Endodermal cell (in vitro differentiated cells): ENCODE measurements around the gene COASY. TPM values are rescaled to one million over a fixed set of nuclear protein-coding genes. Genes with fewer than 3 reads are reported as not detected.

Source experiments
- DNase-seq: peaks from one replicate; pipeline ENCODE4 v3.0.0-alpha.2; 2017
- H3K27ac ChIP-seq: 2 replicates; pipeline ENCODE4 v1.5.1; 2013; ENCODE audit warnings: mild to moderate bottlenecking, low read depth, low read length, moderate library complexity
- H3K27me3 ChIP-seq: 2 replicates; pipeline ENCODE4 v1.6.1; 2013; ENCODE audit warnings: mild to moderate bottlenecking, low read length, moderate library complexity; ENCODE audit not compliant: insufficient read depth, control insufficient read depth, poor library complexity, severe bottlenecking
- H3K36me3 ChIP-seq: 2 replicates; pipeline ENCODE4 v1.7.0; 2013; ENCODE audit warnings: mild to moderate bottlenecking, low read length, moderate library complexity; ENCODE audit not compliant: control insufficient read depth, insufficient read depth
- H3K4me1 ChIP-seq: one replicate; pipeline ENCODE4 v1.7.0; 2013; ENCODE audit warnings: low read length; ENCODE audit not compliant: control insufficient read depth, insufficient read depth
- H3K4me3 ChIP-seq: 2 replicates; pipeline ENCODE4 v1.5.1; 2013; ENCODE audit warnings: mild to moderate bottlenecking, low read length, moderate library complexity
- H3K9ac ChIP-seq: 2 replicates; pipeline ENCODE4 v1.6.1; 2013; ENCODE audit warnings: mild to moderate bottlenecking, low read length, moderate library complexity; ENCODE audit not compliant: poor library complexity, severe bottlenecking; ENCODE audit errors: extremely low read depth
- H3K9me3 ChIP-seq: 2 replicates; pipeline ENCODE4 v1.6.1; 2013; ENCODE audit warnings: mild to moderate bottlenecking, low read length, moderate library complexity; ENCODE audit not compliant: control insufficient read depth
- H3K27ac Mint-ChIP-seq: 2 replicates; pipeline ENCODE4 v1.8.0; 2020; ENCODE audit warnings: mixed read lengths
- H3K27me3 Mint-ChIP-seq: 2 replicates; pipeline ENCODE4 v1.8.0; 2021; ENCODE audit warnings: mild to moderate bottlenecking, mixed read lengths; ENCODE audit not compliant: insufficient read depth
- H3K36me3 Mint-ChIP-seq: 2 replicates; pipeline ENCODE4 v1.8.0; 2020; ENCODE audit warnings: low read depth, mixed read lengths
- H3K4me1 Mint-ChIP-seq: 2 replicates; pipeline ENCODE4 v1.8.0; 2020; ENCODE audit warnings: mixed read lengths
- H3K4me3 Mint-ChIP-seq: 2 replicates; pipeline ENCODE4 v1.8.0; 2020; ENCODE audit warnings: mild to moderate bottlenecking, moderate library complexity, mixed read lengths
- H3K9me3 Mint-ChIP-seq: 2 replicates; pipeline ENCODE4 v1.8.0; 2020; ENCODE audit warnings: mild to moderate bottlenecking, mixed read lengths
- WGBS, 2 experiments: methylation state at CpG; one replicate each; pipeline versions ENCODE4 v1.1.5 to v1.1.7; 2013; ENCODE audit warnings: missing lambda C conversion rate in 2 of 2, mixed read lengths in 1 of 2; ENCODE audit not compliant: insufficient coverage in 1 of 2, insufficient read length in 1 of 2; 5-methylcytosine and 5-hydroxymethylcytosine counted together
- total RNA-seq, 2 donors: library from RNA; stranded (reverse); fragmentation: NEBNext Ultra II Directional in 1 of 2; extraction: Animal tissue kit (Norgen Biotek cat#: 25700) in 1 of 2; gene quantifications; 2 replicates in 1 of 2; 3 replicates in 1 of 2; pipeline ENCODE4 v1.2.1, GENCODE V29; 2021
- TF ChIP-seq, protein P1 (sequence below): fragments of 200-600 bp; sonication (generic); conservative IDR thresholded peaks from 2 replicates; pipeline ENCODE4 v1.5.0; 2021; ENCODE audit warnings: antibody characterized with exemption, mild to moderate bottlenecking

Gene COASY
- total RNA-seq, 2 donors from 2014 or later = 97.7 to 99.4 TPM

DNA sequence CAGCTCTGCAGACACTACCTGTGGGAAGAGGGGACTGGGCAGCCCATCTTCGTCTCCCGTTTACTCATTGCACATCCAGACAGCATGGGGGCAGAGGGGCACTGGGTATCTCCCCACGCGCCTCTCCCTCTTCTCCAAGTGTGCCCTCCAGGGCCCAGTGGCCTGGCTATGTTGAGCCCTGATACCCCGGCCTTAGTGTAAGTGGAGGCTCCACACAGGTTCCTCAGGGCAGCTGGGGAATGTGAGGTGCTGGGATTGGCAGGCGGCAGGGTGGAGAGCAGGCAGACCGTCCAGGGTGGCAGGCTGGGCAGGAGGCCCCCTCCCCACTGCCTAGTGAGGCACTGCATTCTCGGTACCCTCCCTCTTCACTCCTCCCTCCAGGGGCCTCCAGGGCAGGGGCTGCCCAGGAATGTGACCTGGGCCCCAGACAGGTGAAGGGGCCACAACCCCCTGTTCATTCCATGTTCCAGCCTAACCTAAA, 39.1 kb upstream of the COASY start:
- Histone ChIP-seq H3K4me1 (peaks cover 19% of the 10 kb centered on the region), H3K36me3 (peaks cover 11% of the 10 kb centered on the region), H3K9ac (no peak overlapping the region), H3K27me3 (no peaks in the 10 kb centered on the region), H3K4me3 (no peak overlapping the region), H3K9me3 (no peaks in the 10 kb centered on the region), H3K27ac (no peak overlapping the region)
- no peak overlapping the region for H3K27ac Mint-ChIP-seq
- H3K36me3 Mint-ChIP-seq = peaks cover 23% of the 10 kb centered on the region
- peaks cover 4% of the 10 kb centered on the region for H3K9me3 Mint-ChIP-seq
- H3K27me3 Mint-ChIP-seq = peaks cover 2% of the 10 kb centered on the region
- TF ChIP-seq, protein P1, sequence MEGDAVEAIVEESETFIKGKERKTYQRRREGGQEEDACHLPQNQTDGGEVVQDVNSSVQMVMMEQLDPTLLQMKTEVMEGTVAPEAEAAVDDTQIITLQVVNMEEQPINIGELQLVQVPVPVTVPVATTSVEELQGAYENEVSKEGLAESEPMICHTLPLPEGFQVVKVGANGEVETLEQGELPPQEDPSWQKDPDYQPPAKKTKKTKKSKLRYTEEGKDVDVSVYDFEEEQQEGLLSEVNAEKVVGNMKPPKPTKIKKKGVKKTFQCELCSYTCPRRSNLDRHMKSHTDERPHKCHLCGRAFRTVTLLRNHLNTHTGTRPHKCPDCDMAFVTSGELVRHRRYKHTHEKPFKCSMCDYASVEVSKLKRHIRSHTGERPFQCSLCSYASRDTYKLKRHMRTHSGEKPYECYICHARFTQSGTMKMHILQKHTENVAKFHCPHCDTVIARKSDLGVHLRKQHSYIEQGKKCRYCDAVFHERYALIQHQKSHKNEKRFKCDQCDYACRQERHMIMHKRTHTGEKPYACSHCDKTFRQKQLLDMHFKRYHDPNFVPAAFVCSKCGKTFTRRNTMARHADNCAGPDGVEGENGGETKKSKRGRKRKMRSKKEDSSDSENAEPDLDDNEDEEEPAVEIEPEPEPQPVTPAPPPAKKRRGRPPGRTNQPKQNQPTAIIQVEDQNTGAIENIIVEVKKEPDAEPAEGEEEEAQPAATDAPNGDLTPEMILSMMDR = no peak
- DNase-seq = peak; percentile 38
- 89% methylated on average over 8 of the region's 8 CpGs; no CpG with 5 or more reads in 1 of the 2 experiments for WGBS, 2 experiments
- H3K4me3 Mint-ChIP-seq = no peak overlapping the region
- peaks cover 21% of the 10 kb centered on the region for H3K4me1 Mint-ChIP-seq

DNA sequence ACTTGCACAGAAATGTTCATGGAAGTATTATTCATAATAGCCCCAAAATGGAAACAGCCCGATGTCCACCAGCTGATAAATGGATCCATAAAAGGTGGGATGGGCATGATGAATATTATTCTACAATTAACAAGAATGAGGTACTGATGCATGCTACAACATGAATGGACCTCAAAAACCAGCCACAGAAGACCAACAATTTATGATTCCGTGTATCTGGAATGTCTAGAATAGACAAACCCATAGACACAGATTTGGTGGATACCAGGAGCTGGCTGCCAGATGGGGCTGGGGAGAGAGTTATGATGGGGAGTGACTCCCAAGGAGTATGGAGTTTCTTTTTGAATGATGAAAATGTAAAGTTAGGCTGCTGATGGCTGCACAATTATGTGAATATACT, 36.7 kb upstream of the COASY start:
- Mint-ChIP-seq H3K36me3 (peaks cover 21% of the 10 kb centered on the region), H3K27me3 (peaks cover 2% of the 10 kb centered on the region), H3K4me3 (no peak overlapping the region), H3K4me1 (peaks cover 10% of the 10 kb centered on the region), H3K27ac (no peak overlapping the region), H3K9me3 (peaks cover 13% of the 10 kb centered on the region)
- Histone ChIP-seq H3K9me3 (peaks cover 13% of the 10 kb centered on the region), H3K27me3 (no peaks in the 10 kb centered on the region), H3K9ac (no peak overlapping the region), H3K4me3 (no peak overlapping the region), H3K36me3 (peaks cover 7% of the 10 kb centered on the region), H3K4me1 (peaks cover 2% of the 10 kb centered on the region), H3K27ac (no peak overlapping the region)
- WGBS, 2 experiments = 98 to 100% methylated on average over 1 to 2 of the region's 2 CpGs
- no peak for DNase-seq
- TF ChIP-seq, protein P1 = no peak

DNA sequence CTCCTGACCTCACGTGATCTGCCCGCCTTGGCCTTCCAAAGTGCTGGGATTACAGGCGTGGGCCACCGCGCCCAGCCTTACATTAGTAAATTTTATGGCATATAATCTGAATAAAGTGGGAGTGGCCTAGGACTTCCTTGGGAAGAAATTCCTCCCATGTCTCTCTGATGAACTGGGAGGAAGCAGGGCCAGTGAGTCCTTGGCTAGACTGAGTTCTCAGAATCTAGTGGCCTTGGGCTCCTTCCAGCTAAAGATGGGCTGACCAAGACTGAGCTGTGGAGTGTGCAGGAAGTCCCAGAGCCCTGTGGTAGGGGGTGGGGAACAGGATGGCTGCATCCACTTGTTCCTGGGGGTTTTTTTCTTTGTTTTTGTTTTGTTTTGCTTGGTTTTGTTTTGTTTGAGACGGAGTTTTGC, 35.9 kb upstream of the COASY start:
- no peak overlapping the region for H3K4me3 ChIP-seq
- no peak for DNase-seq
- no peak overlapping the region for H3K4me3 Mint-ChIP-seq
- no peak overlapping the region for H3K9ac ChIP-seq
- peaks cover 13% of the 10 kb centered on the region for H3K9me3 Mint-ChIP-seq
- peaks cover 7% of the 10 kb centered on the region for H3K36me3 ChIP-seq
- 93 to 100% methylated on average over 3 to 6 of the region's 6 CpGs for WGBS, 2 experiments
- H3K27me3 Mint-ChIP-seq = peaks cover 2% of the 10 kb centered on the region
- peaks cover 13% of the 10 kb centered on the region for H3K4me1 Mint-ChIP-seq
- TF ChIP-seq, protein P1 = no peak
- peaks cover 19% of the 10 kb centered on the region for H3K36me3 Mint-ChIP-seq
- H3K4me1 ChIP-seq = peaks cover 3% of the 10 kb centered on the region
- no peaks in the 10 kb centered on the region for H3K27me3 ChIP-seq
- H3K27ac ChIP-seq = no peak overlapping the region
- peaks cover 13% of the 10 kb centered on the region for H3K9me3 ChIP-seq
- no peak overlapping the region for H3K27ac Mint-ChIP-seq
